Endometrium (tissue), 2 donors: ENCODE data around the gene TFEB.

ENCODE experiments used
- FAIRE-seq: peaks from 2 replicates; lab custom pipeline; 2012; peaks lifted over from hg19 to GRCh38; lab: Jason Lieb, UNC
- donor health status: control.
- donor health status: control.

TFEB gene

GRCh38 chr6:41651962-41652657 is 83.3 kb downstream of the TFEB start:
- no peak for FAIRE-seq

- FAIRE-seq: no peak
Observed at GRCh38 chr6:41651246-41651961, 84.0 kb downstream of the TFEB start.

- no peak for FAIRE-seq
Observed at GRCh38 chr6:41650120-41650519, 85.3 kb downstream of the TFEB start.

GRCh38 chr6:41649596-41649995 is 85.8 kb downstream of the TFEB start:
- no peak for FAIRE-seq

- no peak for FAIRE-seq
Observed at GRCh38 chr6:41648921-41649320, 86.5 kb downstream of the TFEB start.

- FAIRE-seq: no peak
Observed at GRCh38 chr6:41648070-41648585, 87.3 kb downstream of the TFEB start.

GRCh38 chr6:41647061-41647511 is 88.3 kb downstream of the TFEB start:
- FAIRE-seq: no peak

- FAIRE-seq: no peak
Observed at GRCh38 chr6:41646026-41646795, 89.2 kb downstream of the TFEB start.

- FAIRE-seq: no peak
Observed at GRCh38 chr6:41645007-41645618, 90.3 kb downstream of the TFEB start.

GRCh38 chr6:41644297-41644879 is 91.0 kb downstream of the TFEB start:
- no peak for FAIRE-seq

GRCh38 chr6:41643899-41644269 is 91.5 kb downstream of the TFEB start:
- FAIRE-seq: no peak

GRCh38 chr6:41642960-41643898 is 92.2 kb downstream of the TFEB start:
- FAIRE-seq: no peak

- no peak for FAIRE-seq
Observed at GRCh38 chr6:41642090-41642959, 93.1 kb downstream of the TFEB start.

GRCh38 chr6:41641352-41641925 is 94.0 kb downstream of the TFEB start:
- no peak for FAIRE-seq

- no peak for FAIRE-seq
Observed at GRCh38 chr6:41640426-41640825, 95.0 kb downstream of the TFEB start.

- FAIRE-seq: no peak
Observed at GRCh38 chr6:41639809-41640371, 95.5 kb downstream of the TFEB start.

GRCh38 chr6:41638935-41639808 is 96.2 kb downstream of the TFEB start:
- FAIRE-seq: no peak
